Inferior parietal cortex (tissue), 1 donor: ENCODE measurements around the gene ST14.
"Not testable (repeated sequence)": the region's sequence is repeated elsewhere in the genome, so short reads cannot be mapped to it uniquely, and the experiment has no call there.

Source experiments
- DNase-seq: peaks from one replicate; pipeline ENCODE4 v3.0.0-alpha.2; 2016; ENCODE audit errors: extremely low spot score

The ST14 gene

GRCh38 chr11:130163346-130164220 is 4.0 kb downstream of the ST14 start:
- DNase-seq, result no peak

GRCh38 chr11:130164221-130164570 is 4.6 kb downstream of the ST14 start:
- DNase-seq, result no peak

- no peak for DNase-seq
Measured at GRCh38 chr11:130165601-130166456, 6.2 kb downstream of the ST14 start.

- DNase-seq, result no peak
Measured at GRCh38 chr11:130166457-130166784, 6.8 kb downstream of the ST14 start.

GRCh38 chr11:130167146-130167545 is 7.6 kb downstream of the ST14 start:
- DNase-seq, result no peak

GRCh38 chr11:130168105-130168504 is 8.5 kb downstream of the ST14 start:
- DNase-seq, result no peak

- no peak for DNase-seq
Measured at GRCh38 chr11:130170345-130170744, 10.8 kb downstream of the ST14 start.

GRCh38 chr11:130171534-130171933 is 12.0 kb downstream of the ST14 start:
- DNase-seq, result no peak

- not testable (repeated sequence) for DNase-seq
Measured at GRCh38 chr11:130172001-130172400, 12.4 kb downstream of the ST14 start.

- no peak for DNase-seq
Measured at GRCh38 chr11:130174642-130175041, 15.1 kb downstream of the ST14 start.

GRCh38 chr11:130175898-130176297 is 16.3 kb downstream of the ST14 start:
- DNase-seq, result no peak

GRCh38 chr11:130177782-130178181 is 18.2 kb downstream of the ST14 start:
- DNase-seq, result no peak

GRCh38 chr11:130178441-130179339 is 19.1 kb downstream of the ST14 start:
- DNase-seq, result no peak

- no peak for DNase-seq
Measured at GRCh38 chr11:130179396-130180306, 20.1 kb downstream of the ST14 start.

GRCh38 chr11:130180491-130180890 is 20.9 kb downstream of the ST14 start:
- DNase-seq, result peak; percentile 27

- DNase-seq, result no peak
Measured at GRCh38 chr11:130180896-130181294, 21.3 kb downstream of the ST14 start.

- DNase-seq, result peak; percentile 39
Measured at GRCh38 chr11:130181295-130182272, 22.0 kb downstream of the ST14 start.

GRCh38 chr11:130183878-130184610 is 24.5 kb downstream of the ST14 start:
- peak; percentile 43 for DNase-seq

GRCh38 chr11:130187096-130187495 is 27.5 kb downstream of the ST14 start:
- DNase-seq, result no peak
